HEK293 (cell line): ENCODE results near the gene SAV1.

Experiments
- CTCF ChIP-seq: fragments of 450-650 bp; formaldehyde crosslinking; IDR thresholded peaks from 2 replicates; pipeline ENCODE4 v1.5.1; 2016; ENCODE audit warnings: missing biosample characterization, missing genetic modification characterization
- HOXD13 ChIP-seq: sonication (generic); formaldehyde crosslinking; IDR thresholded peaks from 2 replicates; pipeline ENCODE4 v1.8.0; 2022; ENCODE audit warnings: missing genetic modification reagents, borderline replicate concordance
- PRDM2 ChIP-seq: fragments of 450-650 bp; formaldehyde crosslinking; IDR thresholded peaks from 2 replicates; pipeline ENCODE4 v1.5.1; 2016; ENCODE audit warnings: missing biosample characterization, missing genetic modification characterization, borderline replicate concordance
- PRDM4 ChIP-seq: fragments of 450-650 bp; formaldehyde crosslinking; IDR thresholded peaks from 2 replicates; pipeline ENCODE4 v1.5.1; 2017; ENCODE audit warnings: missing biosample characterization, missing genetic modification characterization
- SALL2 ChIP-seq: fragments of 450-650 bp; formaldehyde crosslinking; IDR thresholded peaks from 2 replicates; pipeline ENCODE4 v1.5.0; 2017; ENCODE audit warnings: missing biosample characterization, mild to moderate bottlenecking, missing genetic modification characterization, borderline replicate concordance
- ZNF510 ChIP-seq: fragments of 450-650 bp; formaldehyde crosslinking; IDR thresholded peaks from 2 replicates; pipeline ENCODE4 v1.5.1; 2018; ENCODE audit warnings: mild to moderate bottlenecking, missing genetic modification characterization, missing biosample characterization; ENCODE audit not compliant: insufficient replicate concordance

- TF ChIP-seq CTCF (tag by site-specific recombination) (no peak), HOXD13 (no peak), PRDM4 (tag by site-specific recombination) (no peak), PRDM2 (tag by site-specific recombination) (no peak), ZNF510 (tag by site-specific recombination) (no peak), SALL2 (tag by site-specific recombination) (no peak)
Measured at GRCh38 chr14:50631408-50631821, 36.7 kb downstream of the SAV1 start.
